Brain pericyte (primary cell): ENCODE data around the gene FBLN5.

Source experiments
- DNase-seq: peaks from one replicate; pipeline ENCODE4 v3.0.0-alpha.2; 2012; ENCODE audit warnings: low read depth, low spot score

Gene FBLN5

DNA sequence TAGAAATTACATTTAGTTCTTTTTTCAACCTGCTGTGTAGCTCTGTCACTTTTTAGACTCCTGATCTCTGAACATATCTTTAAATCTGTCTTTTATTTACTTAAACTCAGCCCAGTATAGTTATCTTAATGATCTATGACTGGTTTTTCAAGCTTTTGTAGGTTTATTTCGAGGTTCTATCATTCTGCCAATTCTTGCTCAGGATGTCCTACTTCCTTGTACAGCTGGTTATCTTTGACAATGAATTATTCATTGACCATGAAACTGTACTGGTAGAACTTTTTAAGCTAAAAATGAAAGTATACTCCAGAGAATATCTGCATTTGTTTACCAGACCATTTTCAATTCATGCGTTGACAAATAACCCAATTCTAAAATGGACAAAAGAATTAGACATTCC, 118.0 kb downstream of the FBLN5 start:
- no peak for DNase-seq

DNA sequence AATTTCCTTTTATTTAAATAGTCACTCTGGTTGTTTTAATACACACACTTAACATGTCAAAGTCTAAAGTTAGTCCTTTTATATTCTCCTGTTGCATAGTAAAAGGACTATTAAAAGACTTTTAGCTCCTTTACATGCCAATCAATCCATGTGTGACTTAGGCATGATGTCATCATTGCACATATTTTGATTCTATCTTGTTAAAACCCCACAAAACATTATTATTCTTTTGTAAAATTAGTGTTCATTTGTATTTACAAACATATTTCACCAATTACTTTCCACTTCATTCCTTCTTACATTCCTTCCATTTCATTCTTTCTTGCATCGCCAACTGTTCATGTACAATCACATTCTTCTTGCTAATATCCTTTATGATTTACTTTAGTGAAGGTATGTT, 119.7 kb downstream of the FBLN5 start:
- DNase-seq: no peak
